ENCODE data around the gene CBX1. TPM values are rescaled to one million over a fixed set of nuclear protein-coding genes. Genes with fewer than 3 reads are reported as not detected.

The CBX1 gene
- total and polyA plus RNA-seq, 2 of the 13 experiments (the other 11 are each of a cell fraction or from before 2014, with no cell fraction given) = 17.8 to 108 TPM

DNA sequence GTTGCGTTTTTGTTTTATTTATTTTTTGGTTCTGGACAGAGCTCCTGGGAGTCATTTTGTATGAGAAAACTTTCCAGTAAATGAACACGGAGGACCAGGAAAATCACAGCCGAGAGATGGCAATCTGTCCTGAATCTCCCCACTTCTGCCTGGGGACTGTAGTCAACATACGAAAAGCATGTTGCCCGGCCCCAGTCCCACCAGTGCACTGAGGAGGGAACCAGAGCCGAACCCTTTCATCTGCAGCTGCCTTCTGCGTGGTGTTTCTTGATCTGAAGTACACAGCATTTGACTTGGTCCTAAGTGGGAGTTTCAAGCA, 25.2 kb upstream of the CBX1 start (continued):
- TF ChIP-seq CERS6 (CRISPR knock-in tag; IDR thresholded peaks at IDR 0.05) (no peak), RBM22 (optimal IDR thresholded peaks at IDR 0.05; ENCODE audit: low read length) (no peak)
- TF ChIP-seq, protein P1, sequence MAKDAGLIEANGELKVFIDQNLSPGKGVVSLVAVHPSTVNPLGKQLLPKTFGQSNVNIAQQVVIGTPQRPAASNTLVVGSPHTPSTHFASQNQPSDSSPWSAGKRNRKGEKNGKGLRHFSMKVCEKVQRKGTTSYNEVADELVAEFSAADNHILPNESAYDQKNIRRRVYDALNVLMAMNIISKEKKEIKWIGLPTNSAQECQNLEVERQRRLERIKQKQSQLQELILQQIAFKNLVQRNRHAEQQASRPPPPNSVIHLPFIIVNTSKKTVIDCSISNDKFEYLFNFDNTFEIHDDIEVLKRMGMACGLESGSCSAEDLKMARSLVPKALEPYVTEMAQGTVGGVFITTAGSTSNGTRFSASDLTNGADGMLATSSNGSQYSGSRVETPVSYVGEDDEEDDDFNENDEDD (CRISPR knock-in tag; IDR thresholded peaks at IDR 0.05; ENCODE audit: borderline replicate concordance) = no peak

GRCh38 chr17:48125829-48126531, 24.7 kb upstream of the CBX1 start:
- no peaks in the 10 kb centered on the region for H3K79me2 ChIP-seq (ENCODE audit: insufficient read depth, low read length)
- in situ Hi-C loops (cut with HindIII; ENCODE audit: extremely low pct_ligation_motif_present, low pct_unique_long_range_greater_than_20kb) = loop anchor here (5.0 kb wide), 1 partner anchor 99 kb away; no protein-coding TSS in a partner anchor
- no TSS peak for BruUV-seq (replicated peaks)
- no peak for TF ChIP-seq SRF (IDR thresholded peaks at IDR 0.05; ENCODE audit: low read depth, low read length)
- no peak overlapping the region for H3K27ac ChIP-seq (ENCODE audit: extremely low read length, insufficient read depth, low read length)
- H3K4me1 ChIP-seq (ENCODE audit: insufficient read depth, low read length) = no peaks in the 10 kb centered on the region
- H4K20me1 ChIP-seq (ENCODE audit: insufficient read depth, low read length) = no peaks in the 10 kb centered on the region
- no peak for DNase-seq (ENCODE audit: low spot score)
- no peak for ATAC-seq
- no peak for FAIRE-seq
- no peak overlapping the region for H3K4me2 ChIP-seq (ENCODE audit: low read depth, low read length)
- WGBS (ENCODE audit: low lambda C conversion rate) = 83% methylated on average over 6 of the region's 9 CpGs
- H3K9ac ChIP-seq (ENCODE audit: insufficient read depth, low read depth, low read length) = no peak overlapping the region
- H3K4me3 ChIP-seq (replicated peaks in 1 of 3; ENCODE audit: insufficient read depth in 1 of 3, low read depth in 2 of 3, low read length in 3 of 3) = no peak overlapping the region
- H2AFZ ChIP-seq (ENCODE audit: low read length) = no peak overlapping the region
- intact Hi-C loops (cut with micrococcal nuclease; ENCODE audit: unreplicated experiment) = no loop called here
- 0 out of 5 replicates have a peak, but pooled peaks cover 0 to 3% of the 10 kb centered on the region in 2 experiments for H3K27me3 ChIP-seq (ENCODE audit: control insufficient read depth in 1 of 2, insufficient read depth in 2 of 2, low read length in 2 of 2)
- POLR2A ChIA-PET = no interaction called here
- H3K9me3 ChIP-seq (ENCODE audit: low read length) = no peaks in the 10 kb centered on the region
- peaks cover 5 to 20% of the 10 kb centered on the region in 2 experiments; a peak in 4 of 5 replicates for H3K36me3 ChIP-seq (replicated peaks in 1 of 2; ENCODE audit: control insufficient read depth in 1 of 2, insufficient read depth in 2 of 2, low read length in 2 of 2)
- CTCF ChIA-PET (ENCODE audit: low intra/inter-chr PET ratio, low total read pairs) = interaction anchor here (1.7 kb wide), 1 partner anchor 46 kb away, joined by 3 read pairs; no protein-coding TSS in a partner anchor
